Measurements from ENCODE around the gene APH1B. TPM values are rescaled to one million over a fixed set of nuclear protein-coding genes. Genes with fewer than 3 reads are reported as not detected.
A peak's percentile ranks its signal among the peaks of the same experiment; 100 is the strongest.
"Not testable (repeated sequence)": the region's sequence is repeated elsewhere in the genome, so short reads cannot be mapped to it uniquely, and the experiment has no call there.

Gene APH1B
- total RNA-seq, 2 donors from 2014 or later, result 6.1 to 9.1 TPM

DNA sequence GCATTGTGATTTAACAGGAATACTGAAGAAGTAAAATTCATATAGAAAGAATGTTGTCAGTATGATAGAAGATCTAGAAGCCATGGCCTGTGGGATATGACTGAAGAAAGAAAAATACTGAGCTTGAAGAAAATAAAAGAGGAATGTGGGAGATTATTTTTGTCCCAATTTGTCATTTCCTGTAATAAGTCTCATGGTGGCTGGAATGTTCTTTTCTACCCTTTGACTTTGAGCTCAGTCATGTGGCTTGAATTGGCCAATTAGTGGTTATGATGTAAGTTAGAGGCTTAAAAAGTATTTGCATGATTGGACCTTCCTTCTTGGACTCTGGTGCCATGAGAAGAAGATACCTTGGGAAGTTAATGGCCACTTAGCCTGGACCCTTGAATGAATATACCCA is 14.1 kb downstream of the APH1B start:
- ATAC-seq, result peak; percentile 53
- intact Hi-C loops (cut with DNase I, micrococcal nuclease), result no loop called here

GRCh38 chr15:63292241-63292640 is 14.8 kb downstream of the APH1B start:
- no peak for ATAC-seq
- no peak for DNase-seq
- intact Hi-C loops (cut with DNase I, micrococcal nuclease), result no loop called here

More for the DNA sequence above, 14.1 kb downstream of the APH1B start:
- DNase-seq, result no peak

DNA sequence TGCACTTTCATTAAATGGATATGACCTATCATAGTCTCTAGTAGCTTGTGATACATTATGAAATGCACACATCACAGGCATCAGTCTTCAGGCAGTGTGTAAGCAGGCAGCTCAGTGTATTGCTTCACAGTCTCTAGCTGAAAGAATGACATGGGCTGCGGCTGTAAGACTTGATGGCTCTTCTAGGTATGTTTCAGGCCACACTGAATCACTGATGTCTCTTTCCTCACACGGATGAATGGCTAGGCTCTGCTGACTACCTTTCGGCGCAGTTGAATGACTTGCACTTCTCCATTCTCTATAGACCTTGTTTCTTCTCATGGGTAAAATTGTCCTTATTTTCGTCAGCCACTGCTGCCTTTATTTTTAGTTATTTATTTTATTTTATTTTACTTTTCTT is 15.4 kb downstream of the APH1B start:
- DNase-seq (no peak), ATAC-seq (no peak)
- intact Hi-C loops (cut with DNase I, micrococcal nuclease), result no loop called here

DNA sequence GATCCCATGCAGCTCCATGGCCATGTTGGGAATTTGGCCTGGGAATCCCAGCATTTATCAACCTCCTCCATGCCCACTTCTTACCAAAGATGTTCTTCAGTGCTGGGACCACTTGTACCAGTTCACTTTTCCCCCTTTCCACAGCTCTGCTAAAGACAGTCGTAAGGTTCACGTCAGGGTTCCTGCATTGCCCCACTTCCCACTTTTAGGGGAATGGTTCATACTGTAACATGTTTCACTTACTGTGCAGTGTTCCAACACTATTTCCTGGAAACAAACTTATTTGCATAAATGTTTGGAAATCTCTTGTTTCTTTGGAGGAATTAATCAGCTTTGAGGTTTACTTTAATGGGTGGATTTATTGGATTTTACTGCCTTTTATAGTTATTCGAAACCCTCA is 17.0 kb downstream of the APH1B start:
- DNase-seq (no peak), ATAC-seq (peak; percentile 45)
- intact Hi-C loops (cut with DNase I, micrococcal nuclease), result no loop called here

DNA sequence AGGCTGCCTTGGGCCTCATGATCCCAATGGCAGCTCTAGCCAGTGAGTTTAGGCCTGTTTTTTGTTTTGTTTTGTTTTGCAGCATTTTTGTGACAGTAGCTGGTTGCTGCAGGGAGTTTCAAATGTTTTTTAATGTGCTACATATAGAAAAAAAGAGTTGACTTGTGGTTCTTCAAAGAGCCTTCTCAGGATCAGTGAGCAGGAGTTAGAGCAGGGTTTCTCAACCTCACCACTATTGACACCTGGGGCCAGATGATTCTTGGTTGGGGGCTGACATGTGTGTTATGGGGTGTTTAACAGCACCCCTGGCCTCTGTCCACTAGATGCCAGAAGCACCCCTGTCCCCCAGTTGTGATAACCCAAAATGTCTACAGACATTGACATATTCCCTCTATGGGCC is 17.9 kb downstream of the APH1B start:
- DNase-seq, result no peak
- intact Hi-C loops (cut with DNase I, micrococcal nuclease), result no loop called here
- no peak for ATAC-seq

DNA sequence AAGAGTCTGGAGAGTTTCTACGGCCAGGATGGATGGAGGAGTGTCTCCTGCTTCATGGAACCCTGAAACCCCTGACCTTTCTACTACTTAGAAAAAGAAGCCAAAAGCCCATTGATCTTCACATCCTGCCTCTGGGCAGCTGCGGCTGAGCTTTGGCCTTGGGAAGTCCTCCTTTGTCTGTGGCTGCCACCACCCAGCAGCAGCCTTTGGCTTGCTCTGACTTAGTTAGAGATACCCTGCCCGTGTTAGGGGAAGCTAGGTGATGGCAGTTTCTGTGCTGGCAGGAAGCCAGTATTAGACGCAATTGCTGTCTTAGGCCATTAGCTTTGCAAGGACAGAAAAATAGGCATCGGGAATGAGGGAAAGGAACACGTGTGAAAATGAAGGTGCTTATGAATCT is 18.8 kb downstream of the APH1B start:
- ATAC-seq (no peak), DNase-seq (no peak)
- intact Hi-C loops (cut with DNase I, micrococcal nuclease), result no loop called here

- ATAC-seq (no peak), DNase-seq (no peak)
- intact Hi-C loops (cut with DNase I, micrococcal nuclease), result no loop called here
Observed at GRCh38 chr15:63299943-63300575, 22.7 kb downstream of the APH1B start.

DNA sequence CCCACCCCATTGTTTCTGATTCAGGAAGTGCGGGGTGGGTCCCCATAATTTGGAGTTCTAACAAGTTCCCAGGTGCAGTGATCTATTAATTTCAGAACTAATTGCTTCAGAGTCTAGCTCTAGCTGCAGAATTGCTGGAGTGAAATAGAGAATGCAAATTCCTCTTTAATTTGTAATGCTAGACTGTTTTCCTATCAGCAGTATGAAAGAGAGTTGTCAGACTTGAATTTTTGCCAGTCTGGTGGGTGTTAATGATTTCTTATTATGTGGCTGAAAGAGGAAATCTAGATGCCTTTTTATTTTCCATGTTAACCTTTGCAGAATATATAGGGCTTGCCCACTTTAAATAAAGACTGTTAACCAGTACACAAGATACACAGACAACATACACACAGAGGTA is 23.7 kb downstream of the APH1B start:
- intact Hi-C loops (cut with DNase I, micrococcal nuclease), result no loop called here
- DNase-seq, result no peak
- no peak for ATAC-seq

DNA sequence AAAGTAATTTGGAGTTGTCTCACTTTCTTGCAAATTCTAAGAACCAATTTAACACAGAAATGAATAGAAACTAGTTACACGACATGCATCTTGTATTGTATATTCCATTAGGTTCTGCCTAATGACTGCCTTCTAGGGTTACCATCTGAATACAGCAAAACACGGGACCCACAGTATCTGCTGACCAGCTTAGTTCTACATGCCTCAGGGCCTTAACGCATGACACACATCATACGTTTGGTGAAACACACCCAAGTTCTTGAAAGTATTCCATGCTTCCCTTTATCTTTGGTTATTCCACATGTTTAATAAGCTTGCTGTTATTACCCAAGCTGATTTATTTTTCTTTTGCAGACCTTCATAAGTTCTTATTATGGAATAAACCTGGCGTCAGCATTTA is 27.9 kb downstream of the APH1B start:
- ATAC-seq, result no peak

GRCh38 chr15:63306492-63307073 is 29.2 kb downstream of the APH1B start:
- no peak for DNase-seq
- intact Hi-C loops (cut with DNase I, micrococcal nuclease), result no loop called here
- peak; percentile 52 for ATAC-seq

More for the DNA sequence above, 27.9 kb downstream of the APH1B start:
- intact Hi-C loops (cut with DNase I, micrococcal nuclease), result no loop called here
- no peak for DNase-seq

DNA sequence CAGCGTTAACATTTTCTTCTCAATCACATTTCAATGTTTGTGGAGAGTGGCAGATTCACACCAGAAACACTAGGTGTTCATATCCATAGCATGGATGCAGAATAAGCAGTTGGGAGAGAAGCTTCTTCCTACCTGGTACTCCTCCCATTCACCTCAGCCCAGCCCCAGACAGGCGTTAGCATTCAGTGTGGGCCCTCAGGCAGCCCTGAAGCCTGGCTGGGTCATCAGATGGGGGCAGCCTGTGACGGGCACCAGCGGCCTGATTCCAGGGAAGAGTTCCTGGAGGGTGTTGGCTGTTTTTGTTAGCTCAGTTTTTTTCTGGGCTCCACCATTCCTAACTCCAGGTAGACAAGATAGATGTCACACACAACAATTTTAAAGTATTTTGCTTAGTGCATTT is 31.1 kb downstream of the APH1B start:
- DNase-seq (no peak), ATAC-seq (peak; percentile 52)
- intact Hi-C loops (cut with DNase I, micrococcal nuclease), result no loop called here

DNA sequence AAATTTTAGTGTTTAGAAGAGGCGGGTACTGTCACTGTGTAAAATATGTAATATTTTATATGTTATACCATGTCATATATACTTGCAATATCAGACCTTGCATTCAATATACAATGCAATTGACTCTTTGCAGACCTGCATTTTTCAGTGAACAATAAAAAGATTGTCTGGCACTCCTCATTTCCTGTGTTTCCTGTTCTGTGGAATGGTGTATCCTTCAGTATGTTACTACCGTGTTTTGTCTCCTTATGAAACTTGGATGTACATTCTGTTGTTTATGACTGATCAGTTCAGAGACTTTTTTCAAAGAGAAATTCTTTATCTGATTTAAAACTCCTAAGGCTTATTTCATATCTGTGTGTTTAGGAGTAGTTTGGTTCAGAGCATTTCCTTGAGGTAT is 31.5 kb downstream of the APH1B start:
- ATAC-seq (peak; percentile 86), DNase-seq (no peak)
- intact Hi-C loops (cut with DNase I, micrococcal nuclease), result no loop called here

DNA sequence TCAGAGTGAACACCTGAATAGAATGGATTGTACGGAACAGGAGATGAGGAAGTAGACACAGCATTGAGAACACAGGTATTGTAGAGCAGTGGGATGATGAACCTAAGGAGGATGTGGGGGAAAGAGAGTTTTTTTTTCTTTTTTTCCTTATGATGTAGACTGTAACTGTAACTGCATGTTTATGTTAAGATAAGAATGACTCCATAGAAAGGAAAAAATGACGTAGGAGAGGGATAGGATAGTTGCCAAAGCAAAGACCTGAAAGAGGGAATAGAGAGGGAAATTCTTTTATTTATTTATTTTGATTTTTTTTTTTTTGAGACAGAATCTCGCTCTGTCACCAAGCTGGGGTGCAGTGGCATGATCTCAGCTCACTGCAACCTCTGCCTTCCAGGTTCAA is 33.2 kb downstream of the APH1B start:
- ATAC-seq (no peak), DNase-seq (no peak)
- intact Hi-C loops (cut with DNase I, micrococcal nuclease), result no loop called here

GRCh38 chr15:63312286-63312685 is 34.9 kb downstream of the APH1B start:
- intact Hi-C loops (cut with DNase I, micrococcal nuclease), result no loop called here
- no peak for ATAC-seq
- no peak for DNase-seq

GRCh38 chr15:63313825-63314224 is 36.4 kb downstream of the APH1B start:
- ATAC-seq, result no peak
- intact Hi-C loops (cut with DNase I, micrococcal nuclease), result no loop called here
- DNase-seq, result no peak

GRCh38 chr15:63314409-63314808 is 37.0 kb downstream of the APH1B start:
- no peak for ATAC-seq
- intact Hi-C loops (cut with DNase I, micrococcal nuclease), result no loop called here
- DNase-seq, result no peak

DNA sequence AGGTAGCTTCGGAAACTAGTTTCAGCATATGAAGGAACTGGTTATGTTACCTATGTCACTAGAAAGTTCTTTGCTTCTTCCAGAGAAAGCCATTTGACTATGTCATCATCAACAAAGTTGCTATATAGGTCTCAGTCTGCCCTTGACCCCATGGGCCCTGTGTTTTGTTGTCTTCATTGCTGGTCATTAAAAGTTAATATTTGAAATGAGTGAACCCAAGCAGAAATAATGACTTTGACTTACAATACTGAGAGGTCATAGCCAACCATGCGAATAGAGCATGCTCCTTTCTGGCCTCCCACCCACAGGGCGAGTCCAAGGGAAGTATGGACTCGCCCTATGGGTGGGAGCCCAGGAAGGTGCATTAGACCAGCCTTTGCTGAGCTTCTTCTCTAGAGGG is 40.9 kb downstream of the APH1B start:
- no peak for DNase-seq
- ATAC-seq, result peak; percentile 44
- intact Hi-C loops (cut with DNase I, micrococcal nuclease), result no loop called here

DNA sequence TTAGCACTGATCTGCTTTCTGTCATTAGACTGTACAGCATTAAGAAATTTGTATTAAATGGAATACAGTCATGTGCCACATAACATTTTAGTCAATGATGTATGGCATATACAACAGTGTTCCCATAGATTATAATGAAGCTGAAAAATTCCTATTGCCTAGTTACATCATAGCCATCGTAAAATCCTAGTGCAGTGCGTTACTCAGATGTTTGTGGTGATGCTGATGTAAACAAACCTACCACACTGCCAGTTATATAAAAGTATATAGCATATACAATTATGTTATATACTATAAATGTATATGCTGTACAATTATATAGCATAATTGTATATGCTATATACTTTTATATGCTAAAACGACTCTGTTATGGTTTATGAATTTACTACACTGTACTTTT is 41.7 kb downstream of the APH1B start:
- no peak for DNase-seq
- intact Hi-C loops (cut with DNase I, micrococcal nuclease), result no loop called here
- ATAC-seq, result peak; percentile 61

GRCh38 chr15:63320446-63320845 is 43.0 kb downstream of the APH1B start:
- intact Hi-C loops (cut with DNase I, micrococcal nuclease); DNase-seq; ATAC-seq: not testable (repeated sequence)

DNA sequence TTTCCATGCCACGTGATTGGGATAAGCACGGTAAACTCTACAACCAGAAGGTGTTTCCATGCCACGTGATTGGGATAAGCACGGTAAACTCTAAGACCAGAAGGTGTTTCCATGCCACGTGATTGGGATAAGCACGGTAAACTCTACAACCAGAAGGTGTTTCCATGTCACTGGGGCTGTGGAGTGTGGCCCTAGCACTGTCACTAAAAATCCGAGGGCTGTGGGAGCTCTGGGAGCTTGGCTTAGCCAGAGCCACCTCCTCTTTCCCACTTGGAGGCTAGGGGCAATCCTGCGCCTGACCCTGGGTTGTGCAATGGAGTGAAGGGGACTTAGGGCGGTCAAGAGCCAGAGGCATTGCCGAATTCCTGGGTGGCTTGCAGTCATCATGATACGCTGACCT is 43.6 kb downstream of the APH1B start:
- ATAC-seq; DNase-seq; intact Hi-C loops (cut with DNase I, micrococcal nuclease): not testable (repeated sequence)

GRCh38 chr15:63321462-63321861 is 44.1 kb downstream of the APH1B start:
- ATAC-seq (no peak), DNase-seq (peak in 1 of 2 donors; percentile 23)
- intact Hi-C loops (cut with DNase I, micrococcal nuclease), result no loop called here
